Hepatocyte (in vitro differentiated cells): ENCODE data around the gene PDGFD. TPM values are rescaled to one million over a fixed set of nuclear protein-coding genes. Genes with fewer than 3 reads are reported as not detected.

Experiments used
- DNase-seq: peaks from one replicate; pipeline ENCODE4 v3.0.0-alpha.2; 2016; ENCODE audit warnings: low spot score
- H2AFZ ChIP-seq: fragments of 200-600 bp; sonication (generic); 2 replicates; pipeline ENCODE4 v1.6.0; 2016; ENCODE audit warnings: antibody characterized with exemption, mild to moderate bottlenecking
- H3K27ac ChIP-seq: fragments of 200-600 bp; sonication (generic); 2 replicates; pipeline ENCODE4 v1.5.1; 2016; ENCODE audit warnings: mild to moderate bottlenecking
- H3K27me3 ChIP-seq: fragments of 200-600 bp; sonication (generic); 2 replicates; pipeline ENCODE4 v1.6.1; 2016
- H3K36me3 ChIP-seq: fragments of 200-600 bp; sonication (generic); replicated peaks from 2 replicates; pipeline ENCODE4 v1.5.1; 2016; ENCODE audit warnings: low read depth; ENCODE audit not compliant: insufficient read depth
- H3K4me1 ChIP-seq: fragments of 200-600 bp; sonication (generic); 2 replicates; pipeline ENCODE4 v1.5.1; 2016; ENCODE audit warnings: mild to moderate bottlenecking, moderate library complexity; ENCODE audit not compliant: insufficient read depth
- H3K4me2 ChIP-seq: fragments of 200-600 bp; sonication (generic); 2 replicates; pipeline ENCODE4 v1.6.0; 2016
- H3K4me3 ChIP-seq: fragments of 200-600 bp; sonication (generic); 2 replicates; pipeline ENCODE4 v1.5.1; 2016; ENCODE audit warnings: mild to moderate bottlenecking
- H3K79me2 ChIP-seq: fragments of 200-600 bp; sonication (generic); 2 replicates; pipeline ENCODE4 v1.6.0; 2017; ENCODE audit warnings: mild to moderate bottlenecking
- H3K9me2 ChIP-seq: fragments of 200-600 bp; sonication (generic); replicated peaks from 2 replicates; pipeline ENCODE4 v1.6.0; 2017; ENCODE audit warnings: mild to moderate bottlenecking; ENCODE audit not compliant: insufficient read depth
- H3K9me3 ChIP-seq: fragments of 200-600 bp; sonication (generic); 2 replicates; pipeline ENCODE4 v1.5.1; 2016; ENCODE audit warnings: low read depth, mild to moderate bottlenecking
- H4K20me1 ChIP-seq: fragments of 200-600 bp; sonication (generic); 2 replicates; pipeline ENCODE4 v1.6.0; 2016; ENCODE audit warnings: mild to moderate bottlenecking; ENCODE audit not compliant: insufficient read depth, poor library complexity, severe bottlenecking
- CTCF ChIP-seq: fragments of 200-600 bp; sonication (generic); IDR thresholded peaks from 2 replicates; pipeline ENCODE4 v1.5.1; 2016; ENCODE audit warnings: antibody characterized with exemption, mild to moderate bottlenecking; ENCODE audit not compliant: poor library complexity
- EZH2 ChIP-seq: fragments of 200-600 bp; sonication (generic); IDR thresholded peaks from 2 replicates; pipeline ENCODE4 v1.6.1; 2016; ENCODE audit warnings: antibody characterized with exemption, mild to moderate bottlenecking, borderline replicate concordance
- EZH2phosphoT487 ChIP-seq: fragments of 200-600 bp; sonication (generic); IDR thresholded peaks from one replicate; pipeline ENCODE4 v1.6.1; 2018; ENCODE audit warnings: antibody characterized with exemption, mild to moderate bottlenecking, low read depth, moderate library complexity; ENCODE audit not compliant: unreplicated experiment, severe bottlenecking
- WGBS: methylation state at CpG from one replicate; pipeline ENCODE4 v1.1.6; 2016; ENCODE audit warnings: low lambda C conversion rate; ENCODE audit errors: missing lambda C conversion rate; 5-methylcytosine and 5-hydroxymethylcytosine counted together
- polyA plus RNA-seq: library from polyadenylated mRNA; unstranded; fragments of >200 nt; fragmentation: Nextera tagmentation; extraction: Ambion mirVana; gene quantifications from 2 replicates; pipeline ENCODE4 v1.2.1, GENCODE V29; 2016
- total RNA-seq: library from RNA; depleted of rRNA; stranded (reverse); fragments of >200 nt; gene quantifications from 2 replicates; pipeline ENCODE4 v1.2.3, GENCODE V29; 2014

Gene PDGFD
- total and polyA plus RNA-seq, 2 experiments from 2014 or later = 17.3 to 29.6 TPM

- Histone ChIP-seq H3K79me2 (no peaks in the 10 kb centered on the region), H3K4me2 (no peak overlapping the region), H3K4me3 (no peak overlapping the region), H4K20me1 (no peaks in the 10 kb centered on the region), H3K27me3 (no peaks in the 10 kb centered on the region), H2AFZ (no peak overlapping the region), H3K36me3 (no peaks in the 10 kb centered on the region), H3K4me1 (peaks cover 4% of the 10 kb centered on the region), H3K9me2 (no peaks in the 10 kb centered on the region), H3K9me3 (no peaks in the 10 kb centered on the region), H3K27ac (no peak overlapping the region)
- DNase-seq = no peak
- WGBS = 88% methylated on average over 4 of the region's 4 CpGs
- TF ChIP-seq EZH2phosphoT487 (no peak), CTCF (no peak), EZH2 (no peak)
Observed at GRCh38 chr11:104075706-104076105, 88.2 kb downstream of the PDGFD start.

- Histone ChIP-seq H3K4me1 (peaks cover 4% of the 10 kb centered on the region), H3K36me3 (no peaks in the 10 kb centered on the region), H3K9me2 (no peaks in the 10 kb centered on the region), H3K27me3 (no peaks in the 10 kb centered on the region), H3K27ac (no peak overlapping the region), H3K4me2 (no peak overlapping the region), H3K79me2 (no peaks in the 10 kb centered on the region), H3K4me3 (no peak overlapping the region), H3K9me3 (no peaks in the 10 kb centered on the region), H2AFZ (no peak overlapping the region), H4K20me1 (no peaks in the 10 kb centered on the region)
- no peak for TF ChIP-seq EZH2
- no peak for TF ChIP-seq EZH2phosphoT487
- no peak for TF ChIP-seq CTCF
- no peak for DNase-seq
Observed at GRCh38 chr11:104075091-104075490, 88.9 kb downstream of the PDGFD start.

- Histone ChIP-seq H3K9me3 (no peaks in the 10 kb centered on the region), H3K79me2 (no peaks in the 10 kb centered on the region), H3K27me3 (no peaks in the 10 kb centered on the region), H3K36me3 (no peaks in the 10 kb centered on the region), H3K9me2 (no peaks in the 10 kb centered on the region), H4K20me1 (no peaks in the 10 kb centered on the region), H3K4me3 (no peak overlapping the region), H2AFZ (no peak overlapping the region), H3K4me1 (peaks cover 4% of the 10 kb centered on the region), H3K27ac (no peak overlapping the region), H3K4me2 (no peak overlapping the region)
- DNase-seq = peak; percentile 42
- WGBS = 68% methylated on average over 3 of the region's 3 CpGs
- TF ChIP-seq EZH2 = no peak
Observed at GRCh38 chr11:104073950-104074705, 89.8 kb downstream of the PDGFD start.

GRCh38 chr11:104067534-104067933 is 96.4 kb downstream of the PDGFD start:
- 74% methylated on average over 1 of the region's 1 CpG for WGBS
- no peak for TF ChIP-seq EZH2
- TF ChIP-seq CTCF = no peak
- no peak for TF ChIP-seq EZH2phosphoT487
- H3K4me3 ChIP-seq = no peak overlapping the region

More at GRCh38 chr11:104067534-104067933, 96.4 kb downstream of the PDGFD start:
- Histone ChIP-seq H3K27me3 (no peaks in the 10 kb centered on the region), H2AFZ (no peak overlapping the region), H3K9me2 (no peaks in the 10 kb centered on the region), H3K9me3 (no peaks in the 10 kb centered on the region), H3K27ac (no peak overlapping the region), H3K79me2 (no peaks in the 10 kb centered on the region), H4K20me1 (no peaks in the 10 kb centered on the region), H3K4me2 (no peak overlapping the region), H3K4me1 (no peaks in the 10 kb centered on the region), H3K36me3 (no peaks in the 10 kb centered on the region)
- no peak for DNase-seq
